Mesendoderm (in vitro differentiated cells): ENCODE data around the gene LHX1.

Source experiments
- DNase-seq: peaks from one replicate; pipeline ENCODE4 v3.0.0; 2013
- H2AK5ac ChIP-seq: 2 replicates; pipeline ENCODE4 v1.6.1; 2013; ENCODE audit warnings: low read length, inconsistent platforms
- H2BK120ac ChIP-seq: 2 replicates; pipeline ENCODE4 v1.6.1; 2013; ENCODE audit warnings: low read depth, mild to moderate bottlenecking, low read length, moderate library complexity, mixed read lengths
- H2BK15ac ChIP-seq: replicated peaks from 2 replicates; pipeline ENCODE4 v1.6.1; 2013; ENCODE audit warnings: low read depth, mild to moderate bottlenecking, moderate library complexity
- H2BK5ac ChIP-seq: 2 replicates; pipeline ENCODE4 v1.6.1; 2013; ENCODE audit warnings: low read length, inconsistent platforms
- H3K18ac ChIP-seq: 2 replicates; pipeline ENCODE4 v1.6.1; 2013; ENCODE audit warnings: mild to moderate bottlenecking, low read length, mixed read lengths
- H3K23ac ChIP-seq: one replicate; pipeline ENCODE4 v1.6.1; 2013; ENCODE audit warnings: low read length
- H3K27ac ChIP-seq: 2 replicates; pipeline ENCODE4 v1.5.1; 2013; ENCODE audit warnings: low read depth, mild to moderate bottlenecking, inconsistent platforms, low read length, moderate library complexity
- H3K27me3 ChIP-seq: 2 replicates; pipeline ENCODE4 v1.6.1; 2013; ENCODE audit warnings: low read length, control low read depth, mild to moderate bottlenecking, inconsistent platforms; ENCODE audit not compliant: insufficient read depth, poor library complexity
- H3K36me3 ChIP-seq: 2 replicates; pipeline ENCODE4 v1.6.1; 2013; ENCODE audit warnings: low read length, inconsistent platforms; ENCODE audit not compliant: control insufficient read depth, insufficient read depth
- H3K4ac ChIP-seq: one replicate; pipeline ENCODE4 v1.6.1; 2013; ENCODE audit warnings: low read depth, mild to moderate bottlenecking, low read length, moderate library complexity
- H3K4me1 ChIP-seq: 2 replicates; pipeline ENCODE4 v1.6.1; 2013; ENCODE audit warnings: low read depth, low read length, inconsistent platforms; ENCODE audit not compliant: control insufficient read depth
- H3K4me2 ChIP-seq: 2 replicates; pipeline ENCODE4 v1.6.1; 2013; ENCODE audit warnings: low read length
- H3K4me3 ChIP-seq: 2 replicates; pipeline ENCODE4 v1.5.1; 2013; ENCODE audit warnings: mild to moderate bottlenecking, low read length
- H3K56ac ChIP-seq: one replicate; pipeline ENCODE4 v1.6.1; 2013; ENCODE audit warnings: low read length
- H3K79me1 ChIP-seq: 2 replicates; pipeline ENCODE4 v1.6.1; 2013; ENCODE audit warnings: low read length, inconsistent platforms
- H3K79me2 ChIP-seq: 2 replicates; pipeline ENCODE4 v1.6.1; 2013; ENCODE audit warnings: mild to moderate bottlenecking, low read length; ENCODE audit not compliant: control insufficient read depth, insufficient read depth
- H3K9ac ChIP-seq: 2 replicates; pipeline ENCODE4 v1.6.1; 2013; ENCODE audit warnings: low read length, inconsistent platforms
- H4K5ac ChIP-seq: one replicate; pipeline ENCODE4 v1.6.1; 2013; ENCODE audit warnings: low read length
- H4K8ac ChIP-seq: one replicate; pipeline ENCODE4 v1.6.1; 2013; ENCODE audit warnings: low read depth, mild to moderate bottlenecking, control low read depth, low read length, moderate library complexity
- WGBS: extraction: QIAGEN DNeasy Blood & Tissue Kit; methylation state at CpG from one replicate; pipeline ENCODE4 v1.1.7; 2013; ENCODE audit warnings: low lambda C conversion rate, missing lambda C conversion rate; ENCODE audit not compliant: insufficient coverage; ENCODE audit errors: extremely low coverage; 5-methylcytosine and 5-hydroxymethylcytosine counted together

LHX1 gene

GRCh38 chr17:36942631-36943125 is 5.4 kb downstream of the LHX1 start:
- no peak overlapping the region for H2BK120ac ChIP-seq
- no peak overlapping the region for H2AK5ac ChIP-seq
- H3K4ac ChIP-seq, result no peak overlapping the region
- no peak overlapping the region for H2BK5ac ChIP-seq
- H3K36me3 ChIP-seq, result peaks cover 21% of the 10 kb centered on the region
- H3K23ac ChIP-seq, result peak overlapping the region; percentile 29
- H3K4me3 ChIP-seq, result peak overlapping the region; percentile 30
- peak overlapping the region; percentile 42 for H3K27ac ChIP-seq
- no peak overlapping the region for H4K5ac ChIP-seq
- no peak overlapping the region for H4K8ac ChIP-seq
- no peak overlapping the region for H2BK15ac ChIP-seq
- H3K56ac ChIP-seq, result peak overlapping the region; percentile 88
- peak overlapping the region; percentile 81 for H3K9ac ChIP-seq
- DNase-seq, result no peak
- H3K79me2 ChIP-seq, result peaks cover 41% of the 10 kb centered on the region
- H3K4me1 ChIP-seq, result peaks cover 3% of the 10 kb centered on the region
- no CpG with 5 or more reads among the region's 59 CpGs for WGBS
- peak overlapping the region; percentile 21 for H3K4me2 ChIP-seq
- H3K27me3 ChIP-seq, result peaks cover 34% of the 10 kb centered on the region
- H3K18ac ChIP-seq, result peak overlapping the region; percentile 60
- H3K79me1 ChIP-seq, result peaks cover 7% of the 10 kb centered on the region

- Histone ChIP-seq H3K4me2 (peak overlapping the region; percentile 21), H3K4me3 (peak overlapping the region; percentile 5), H3K23ac (peak overlapping the region; percentile 12), H4K5ac (no peak overlapping the region), H3K18ac (no peak overlapping the region), H3K27ac (peak overlapping the region; percentile 45), H3K36me3 (peaks cover 21% of the 10 kb centered on the region), H3K79me2 (peaks cover 32% of the 10 kb centered on the region), H3K4ac (peak overlapping the region; percentile 41), H4K8ac (no peak overlapping the region), H3K79me1 (peaks cover 7% of the 10 kb centered on the region), H3K9ac (peak overlapping the region; percentile 81), H2AK5ac (no peak overlapping the region), H2BK15ac (no peak overlapping the region), H3K56ac (peak overlapping the region; percentile 88), H2BK120ac (no peak overlapping the region), H3K27me3 (peaks cover 35% of the 10 kb centered on the region), H2BK5ac (no peak overlapping the region), H3K4me1 (peaks cover 4% of the 10 kb centered on the region)
- no CpG with 5 or more reads among the region's 44 CpGs for WGBS
- DNase-seq, result no peak
Observed at GRCh38 chr17:36943250-36944191, 6.2 kb downstream of the LHX1 start.

- H2AK5ac ChIP-seq, result no peak overlapping the region
- DNase-seq, result no peak
- H3K27ac ChIP-seq, result no peak overlapping the region
- no peak overlapping the region for H3K4ac ChIP-seq
- H3K36me3 ChIP-seq, result peaks cover 18% of the 10 kb centered on the region
- H3K79me2 ChIP-seq, result peaks cover 27% of the 10 kb centered on the region
- no peak overlapping the region for H2BK15ac ChIP-seq
- H4K8ac ChIP-seq, result no peak overlapping the region
- peaks cover 8% of the 10 kb centered on the region for H3K79me1 ChIP-seq
- H3K4me2 ChIP-seq, result no peak overlapping the region
- H3K56ac ChIP-seq, result no peak overlapping the region
- no peak overlapping the region for H2BK120ac ChIP-seq
- no peak overlapping the region for H3K23ac ChIP-seq
- peaks cover 4% of the 10 kb centered on the region for H3K4me1 ChIP-seq
- no peak overlapping the region for H3K9ac ChIP-seq
- H4K5ac ChIP-seq, result no peak overlapping the region
- H3K4me3 ChIP-seq, result no peak overlapping the region
- H3K18ac ChIP-seq, result no peak overlapping the region
- WGBS, result no CpG with 5 or more reads among the region's 1 CpG
- H3K27me3 ChIP-seq, result peaks cover 25% of the 10 kb centered on the region
- no peak overlapping the region for H2BK5ac ChIP-seq
Observed at GRCh38 chr17:36944553-36944952, 7.3 kb downstream of the LHX1 start.

GRCh38 chr17:36945140-36945539 is 7.9 kb downstream of the LHX1 start:
- no peak overlapping the region for H3K4me2 ChIP-seq
- no peak overlapping the region for H3K27ac ChIP-seq
- no peak overlapping the region for H4K8ac ChIP-seq
- no peak overlapping the region for H3K4me3 ChIP-seq
- H2AK5ac ChIP-seq, result no peak overlapping the region
- H3K18ac ChIP-seq, result no peak overlapping the region
- H2BK120ac ChIP-seq, result no peak overlapping the region
- WGBS, result no CpG with 5 or more reads among the region's 1 CpG
- H3K9ac ChIP-seq, result no peak overlapping the region
- H2BK5ac ChIP-seq, result no peak overlapping the region
- H3K79me2 ChIP-seq, result peaks cover 28% of the 10 kb centered on the region
- H3K79me1 ChIP-seq, result peaks cover 14% of the 10 kb centered on the region
- no peak overlapping the region for H3K56ac ChIP-seq
- H3K36me3 ChIP-seq, result peaks cover 18% of the 10 kb centered on the region
- H3K27me3 ChIP-seq, result peaks cover 21% of the 10 kb centered on the region
- no peak for DNase-seq
- no peak overlapping the region for H4K5ac ChIP-seq
- H3K4me1 ChIP-seq, result peaks cover 8% of the 10 kb centered on the region
- no peak overlapping the region for H2BK15ac ChIP-seq
- H3K23ac ChIP-seq, result no peak overlapping the region
- no peak overlapping the region for H3K4ac ChIP-seq

- H3K4me3 ChIP-seq, result no peak overlapping the region
- no peak overlapping the region for H2BK5ac ChIP-seq
- H3K27ac ChIP-seq, result no peak overlapping the region
- no peak overlapping the region for H4K5ac ChIP-seq
- H3K36me3 ChIP-seq, result peaks cover 9% of the 10 kb centered on the region
- no peak overlapping the region for H2BK15ac ChIP-seq
- H3K27me3 ChIP-seq, result peaks cover 13% of the 10 kb centered on the region
- H2AK5ac ChIP-seq, result peak overlapping the region; percentile 3
- H3K23ac ChIP-seq, result no peak overlapping the region
- no peak overlapping the region for H3K4me2 ChIP-seq
- H3K9ac ChIP-seq, result no peak overlapping the region
- H3K79me2 ChIP-seq, result peaks cover 22% of the 10 kb centered on the region
- peaks cover 15% of the 10 kb centered on the region for H3K79me1 ChIP-seq
- no peak overlapping the region for H3K4ac ChIP-seq
- peak overlapping the region; percentile 45 for H3K56ac ChIP-seq
- H2BK120ac ChIP-seq, result no peak overlapping the region
- no peak overlapping the region for H4K8ac ChIP-seq
- WGBS, result no CpG with 5 or more reads among the region's 30 CpGs
- no peak overlapping the region for H3K18ac ChIP-seq
- H3K4me1 ChIP-seq, result peaks cover 8% of the 10 kb centered on the region
- DNase-seq, result peak; percentile 74
Observed at GRCh38 chr17:36945959-36946725, 8.9 kb downstream of the LHX1 start.
